Measurements from ENCODE around the gene ITGB6. TPM values are rescaled to one million over a fixed set of nuclear protein-coding genes. Genes with fewer than 3 reads are reported as not detected.
A peak's percentile ranks its signal among the peaks of the same experiment; 100 is the strongest.

ITGB6 gene
- total RNA-seq, 6 experiments from 2014 or later, result 0.11 to 0.68 (median 0.44) TPM; not detected in 2

DNA sequence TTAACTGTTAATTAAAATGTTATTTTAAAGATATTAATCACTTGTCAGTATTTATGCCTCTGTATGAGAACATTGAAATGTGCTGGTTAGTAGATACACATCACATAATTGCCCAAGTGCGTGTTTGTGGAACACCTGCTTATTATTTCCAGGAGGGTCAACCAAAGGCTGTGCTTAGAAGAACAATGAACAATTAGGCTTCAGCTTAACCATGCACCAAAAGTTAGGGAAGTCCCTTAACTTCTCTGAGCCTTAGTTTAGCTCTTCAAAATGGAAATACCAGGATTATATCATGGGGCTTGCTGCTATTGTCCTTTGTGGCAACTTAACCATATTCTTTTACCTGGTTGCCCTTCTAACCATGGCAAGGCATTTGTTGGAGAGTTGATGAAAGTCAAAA is 94.7 kb downstream of the ITGB6 start:
- intact Hi-C loops (cut with DNase I), result no loop called here

GRCh38 chr2:160104115-160104514 is 96.0 kb downstream of the ITGB6 start:
- H3K4me3 ChIP-seq, result no peak overlapping the region
- intact Hi-C loops (cut with DNase I), result no loop called here
- DNase-seq (no peak), ATAC-seq (peak in 2 of 4 donors; percentile 74 to 85)
- H3K9me3 ChIP-seq, result no peaks in the 10 kb centered on the region
- H3K4me1 ChIP-seq, result no peaks in the 10 kb centered on the region
- WGBS (ENCODE audit: insufficient coverage, low coverage, low lambda C conversion rate, missing lambda C conversion rate), result 25% methylated on average over 1 of the region's 2 CpGs
- no peaks in the 10 kb centered on the region for H3K27me3 ChIP-seq
- H3K36me3 ChIP-seq, result no peaks in the 10 kb centered on the region
- H3K27ac ChIP-seq, result no peak overlapping the region
- no peak for TF ChIP-seq POLR2A (IDR thresholded peaks at IDR 0.05)
- no peak for TF ChIP-seq CTCF (IDR thresholded peaks at IDR 0.05)

More for the DNA sequence above, 94.7 kb downstream of the ITGB6 start:
- H3K27me3 ChIP-seq, result no peaks in the 10 kb centered on the region
- no peaks in the 10 kb centered on the region for H3K9me3 ChIP-seq
- no peaks in the 10 kb centered on the region for H3K4me1 ChIP-seq
- H3K4me3 ChIP-seq, result no peak overlapping the region
- no peak for TF ChIP-seq POLR2A (IDR thresholded peaks at IDR 0.05)
- TF ChIP-seq CTCF (IDR thresholded peaks at IDR 0.05), result no peak
- no peak for ATAC-seq
- no peaks in the 10 kb centered on the region for H3K36me3 ChIP-seq
- DNase-seq, result no peak
- WGBS (ENCODE audit: insufficient coverage, low coverage, low lambda C conversion rate, missing lambda C conversion rate), result 93% methylated on average over 1 of the region's 1 CpG
- no peak overlapping the region for H3K27ac ChIP-seq

- intact Hi-C loops (cut with DNase I), result no loop called here
- no peak for ATAC-seq
- DNase-seq, result no peak
- WGBS (ENCODE audit: insufficient coverage, low coverage, low lambda C conversion rate, missing lambda C conversion rate), result 70% methylated on average over 1 of the region's 1 CpG
- no peaks in the 10 kb centered on the region for H3K27me3 ChIP-seq
- TF ChIP-seq CTCF (IDR thresholded peaks at IDR 0.05) (no peak), POLR2A (IDR thresholded peaks at IDR 0.05) (no peak)
- no peaks in the 10 kb centered on the region for H3K36me3 ChIP-seq
- no peaks in the 10 kb centered on the region for H3K9me3 ChIP-seq
- no peak overlapping the region for H3K4me3 ChIP-seq
- no peaks in the 10 kb centered on the region for H3K4me1 ChIP-seq
- no peak overlapping the region for H3K27ac ChIP-seq
Observed at GRCh38 chr2:160097326-160097725, 102.7 kb downstream of the ITGB6 start.

- DNase-seq (no peak), ATAC-seq (no peak)
- Histone ChIP-seq H3K36me3 (no peaks in the 10 kb centered on the region), H3K27ac (no peak overlapping the region), H3K9me3 (no peaks in the 10 kb centered on the region), H3K4me1 (no peaks in the 10 kb centered on the region), H3K27me3 (no peaks in the 10 kb centered on the region), H3K4me3 (no peak overlapping the region)
- TF ChIP-seq CTCF (IDR thresholded peaks at IDR 0.05) (no peak), POLR2A (IDR thresholded peaks at IDR 0.05) (no peak)
- WGBS (ENCODE audit: insufficient coverage, low coverage, low lambda C conversion rate, missing lambda C conversion rate), result 52% methylated on average over 4 of the region's 4 CpGs
- intact Hi-C loops (cut with DNase I), result no loop called here
Observed at GRCh38 chr2:160096409-160096808, 103.7 kb downstream of the ITGB6 start.

DNA sequence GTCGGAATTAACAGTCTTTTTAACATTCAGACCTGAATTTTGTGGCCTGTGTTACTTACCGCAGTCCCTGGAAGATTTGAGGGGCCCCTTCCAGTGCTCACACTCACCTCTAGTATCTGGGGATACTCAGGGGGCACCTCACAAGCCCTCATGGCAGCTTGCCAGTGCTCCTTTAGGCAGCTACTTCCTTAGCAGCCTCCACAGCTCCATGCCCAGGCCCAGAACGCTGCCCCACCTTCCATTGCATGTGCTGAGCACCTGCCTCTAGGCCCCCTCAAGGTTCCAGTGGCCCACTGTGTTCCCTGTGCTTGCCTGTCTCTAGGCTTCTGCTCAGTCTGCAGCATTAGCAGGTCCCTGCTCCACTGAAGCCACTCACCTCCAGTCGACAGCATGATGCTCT is 107.6 kb downstream of the ITGB6 start:
- Histone ChIP-seq H3K9me3 (peaks cover 0 to 8% (median 4%) of the 10 kb centered on the region in 4 donors), H3K4me3 (no peak overlapping the region), H3K27ac (no peak overlapping the region), H3K27me3 (no peaks in the 10 kb centered on the region), H3K4me1 (no peaks in the 10 kb centered on the region), H3K36me3 (no peaks in the 10 kb centered on the region)
- intact Hi-C loops (cut with DNase I), result no loop called here
- 80% methylated on average over 2 of the region's 4 CpGs for WGBS (ENCODE audit: insufficient coverage, low coverage, low lambda C conversion rate, missing lambda C conversion rate)
- ATAC-seq, result no peak
- no peak for TF ChIP-seq POLR2A (IDR thresholded peaks at IDR 0.05)
- no peak for TF ChIP-seq CTCF (IDR thresholded peaks at IDR 0.05)
- DNase-seq, result no peak

All from right lobe of liver (tissue), 6 donors.